D341Med (cell line): ENCODE measurements around the gene POLR2L.

Experiments used
- DNase-seq: peaks from one replicate; pipeline ENCODE4 v3.0.0; 2012; ENCODE audit warnings: low spot score

Gene POLR2L

GRCh38 chr11:868802-869201 is 26.5 kb upstream of the POLR2L start:
- DNase-seq, result no peak

- no peak for DNase-seq
These were observed 26.1 kb upstream of the POLR2L start for GRCh38 chr11:868394-868793.

DNA sequence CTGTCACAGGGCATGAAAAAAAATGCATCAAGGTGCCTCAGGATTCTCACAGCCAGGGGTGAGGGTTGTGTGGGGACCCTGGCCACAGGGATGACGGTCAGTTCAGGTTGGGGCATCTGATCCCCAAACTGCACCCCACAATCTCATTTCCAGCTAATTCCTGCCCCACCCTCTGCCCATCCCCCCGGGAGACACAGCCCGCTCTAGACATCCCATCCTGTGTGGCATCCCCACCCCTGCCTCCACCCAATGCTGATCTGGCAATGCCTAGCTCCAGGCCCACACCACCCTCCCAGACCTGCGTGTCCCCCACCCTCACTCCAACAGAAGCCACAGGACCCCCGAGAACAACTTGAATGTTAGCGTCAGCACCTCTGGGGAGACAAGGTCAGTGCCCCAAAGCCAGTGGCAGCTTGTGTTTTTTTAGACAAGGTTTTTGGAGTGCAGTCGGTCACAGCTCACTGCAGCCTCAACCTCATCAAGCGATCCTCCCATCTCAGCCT is 25.6 kb upstream of the POLR2L start:
- no peak for DNase-seq

- DNase-seq, result no peak
These were observed 24.2 kb upstream of the POLR2L start for GRCh38 chr11:866481-866880.

- no peak for DNase-seq
These were observed 23.4 kb upstream of the POLR2L start for GRCh38 chr11:865462-866430.

GRCh38 chr11:864898-865297 is 22.6 kb upstream of the POLR2L start:
- no peak for DNase-seq

DNA sequence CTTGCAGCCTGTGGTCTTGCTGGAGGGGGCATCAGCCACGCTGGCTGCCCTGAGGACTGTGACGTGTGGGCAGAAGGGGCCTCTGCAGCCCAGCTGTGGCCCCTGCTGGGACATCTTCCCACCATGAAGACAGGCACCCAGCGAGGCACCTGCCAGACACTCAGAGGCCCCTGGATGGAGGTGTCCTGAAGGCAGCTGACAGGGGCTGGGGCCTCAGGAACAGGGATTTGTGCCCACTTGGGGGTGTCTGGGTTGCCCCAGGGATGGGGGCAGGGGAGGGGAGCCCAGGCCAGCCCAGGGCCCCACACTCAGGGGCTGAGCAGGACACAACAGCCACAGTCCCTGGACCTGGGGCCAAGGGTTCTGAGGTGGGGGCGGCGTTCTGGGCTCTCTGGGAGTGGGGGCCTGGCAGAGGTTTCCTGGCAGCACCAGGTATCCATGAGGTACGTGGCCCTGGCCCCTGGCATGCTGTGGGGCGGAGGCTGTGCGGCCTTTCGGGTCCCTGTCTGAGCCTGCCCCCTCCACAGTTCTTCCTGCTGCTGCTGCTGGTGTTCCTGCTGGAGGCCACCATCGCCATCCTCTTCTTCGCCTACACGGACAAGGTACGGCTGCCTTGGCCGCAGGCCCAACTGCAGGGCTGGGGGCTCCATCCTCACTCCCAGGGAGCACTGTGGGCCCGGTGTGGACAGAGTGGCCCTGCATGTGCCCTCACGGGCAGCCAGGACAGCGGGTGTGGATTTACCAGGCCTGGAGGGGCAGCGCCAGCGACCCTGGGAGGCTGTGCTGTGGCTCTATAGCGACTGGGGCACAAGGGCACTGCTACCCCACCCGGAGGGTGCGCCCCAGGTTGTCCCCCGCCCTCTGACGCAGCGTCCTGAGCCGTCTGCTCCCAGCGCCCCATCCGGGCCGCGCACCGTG is 21.8 kb upstream of the POLR2L start:
- no peak for DNase-seq

- peak; percentile 60 for DNase-seq
These were observed 20.9 kb upstream of the POLR2L start for GRCh38 chr11:863023-863909.

GRCh38 chr11:862696-863022 is 20.3 kb upstream of the POLR2L start:
- DNase-seq, result no peak

- no peak for DNase-seq
These were observed 19.8 kb upstream of the POLR2L start for GRCh38 chr11:862081-862661.

DNA sequence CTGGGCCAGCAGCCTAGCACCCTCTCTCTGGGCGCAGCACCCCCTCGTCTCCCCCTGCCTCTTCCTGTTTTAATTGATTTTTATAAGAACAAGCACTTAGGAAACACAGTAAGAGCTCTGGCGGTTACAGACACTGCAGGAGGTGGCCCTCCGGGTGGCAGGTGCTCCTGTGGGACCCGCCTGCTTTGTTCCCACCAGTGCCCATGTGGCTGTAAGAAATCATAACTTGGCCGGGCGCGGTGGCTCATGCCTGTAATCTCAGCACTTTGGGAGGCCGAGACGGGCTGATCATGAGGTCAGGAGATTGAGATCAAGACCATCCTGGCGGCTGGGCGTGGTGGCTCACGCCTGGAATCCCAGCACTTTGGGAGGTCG is 18.8 kb upstream of the POLR2L start:
- DNase-seq, result no peak

- no peak for DNase-seq
These were observed 18.1 kb upstream of the POLR2L start for GRCh38 chr11:860234-861104.

GRCh38 chr11:859394-860131 is 17.2 kb upstream of the POLR2L start:
- DNase-seq, result peak; percentile 93

DNA sequence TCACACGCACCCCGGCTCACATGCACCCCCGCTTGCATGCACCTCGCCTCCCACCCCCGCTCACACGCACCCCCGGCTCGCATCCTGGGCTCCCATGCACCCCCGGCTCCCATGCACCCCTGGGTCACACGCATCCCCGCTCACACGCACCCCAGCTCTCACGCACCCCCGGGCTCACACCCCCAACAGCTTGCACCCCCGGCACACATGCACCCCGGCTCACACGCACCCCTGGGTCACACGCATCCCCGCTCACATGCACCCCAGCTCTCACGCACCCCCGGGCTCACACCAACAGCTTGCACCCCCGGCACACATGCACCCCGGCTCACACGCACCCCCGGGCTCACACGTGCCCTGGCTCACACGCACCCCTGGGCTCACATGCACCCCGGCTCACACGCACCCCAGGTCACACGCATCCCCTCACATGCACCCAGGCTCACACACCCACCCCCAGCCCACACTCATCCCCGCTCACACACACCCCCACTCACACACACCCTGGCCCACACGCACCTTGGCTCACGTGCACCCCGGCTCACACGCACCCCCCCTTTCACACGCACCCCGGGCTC is 16.5 kb upstream of the POLR2L start:
- no peak for DNase-seq

DNA sequence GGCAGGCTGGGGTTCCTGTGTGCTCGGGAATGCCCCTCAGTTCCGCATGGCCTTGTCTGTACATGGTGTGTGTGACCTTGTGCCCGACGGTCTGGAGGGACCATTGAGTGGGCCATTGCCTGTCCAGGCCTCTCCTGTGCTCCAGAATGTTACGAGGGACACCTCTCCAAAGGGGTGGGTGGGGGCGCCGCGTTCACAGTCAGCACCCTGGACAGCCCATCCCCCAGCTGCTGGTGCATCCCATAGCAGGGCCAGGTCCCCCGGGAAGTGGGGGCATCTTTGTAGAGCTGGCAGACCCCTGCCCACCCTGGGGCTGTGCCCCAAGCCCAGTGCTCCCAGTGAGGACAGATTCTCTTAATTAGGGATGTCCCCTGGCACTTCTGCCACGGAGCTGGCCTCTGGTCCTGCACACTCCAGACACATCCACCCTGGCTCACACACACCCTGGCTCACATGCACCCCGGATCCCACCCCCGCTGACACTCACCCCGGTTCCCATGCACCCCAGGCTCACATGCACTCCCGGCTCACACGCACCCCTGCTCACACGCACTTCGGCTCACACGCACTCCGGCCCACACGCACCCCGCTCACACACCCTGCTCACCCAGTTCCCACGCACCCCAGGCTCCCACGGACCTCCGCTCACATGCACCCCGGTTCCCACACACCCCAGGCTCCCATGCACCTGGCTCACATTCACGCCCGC is 15.9 kb upstream of the POLR2L start:
- no peak for DNase-seq

- no peak for DNase-seq
These were observed 14.1 kb upstream of the POLR2L start for GRCh38 chr11:856397-856796.

GRCh38 chr11:855796-856195 is 13.5 kb upstream of the POLR2L start:
- no peak for DNase-seq

GRCh38 chr11:855330-855674 is 13.0 kb upstream of the POLR2L start:
- no peak for DNase-seq
